Epithelial cell of prostate (primary cell): Measurements from ENCODE around the gene CPLANE2.
"Not testable (repeated sequence)": the region's sequence is repeated elsewhere in the genome, so short reads cannot be mapped to it uniquely, and the experiment has no call there.

Experiments used
- DNase-seq: peaks from one replicate; pipeline ENCODE4 v3.0.0-alpha.2; 2011; ENCODE audit warnings: low read depth, low spot score
- H3K27ac ChIP-seq: fragments of 450-650 bp; 2 replicates; pipeline ENCODE4 v1.5.1; 2017; ENCODE audit warnings: mild to moderate bottlenecking

Gene CPLANE2

DNA sequence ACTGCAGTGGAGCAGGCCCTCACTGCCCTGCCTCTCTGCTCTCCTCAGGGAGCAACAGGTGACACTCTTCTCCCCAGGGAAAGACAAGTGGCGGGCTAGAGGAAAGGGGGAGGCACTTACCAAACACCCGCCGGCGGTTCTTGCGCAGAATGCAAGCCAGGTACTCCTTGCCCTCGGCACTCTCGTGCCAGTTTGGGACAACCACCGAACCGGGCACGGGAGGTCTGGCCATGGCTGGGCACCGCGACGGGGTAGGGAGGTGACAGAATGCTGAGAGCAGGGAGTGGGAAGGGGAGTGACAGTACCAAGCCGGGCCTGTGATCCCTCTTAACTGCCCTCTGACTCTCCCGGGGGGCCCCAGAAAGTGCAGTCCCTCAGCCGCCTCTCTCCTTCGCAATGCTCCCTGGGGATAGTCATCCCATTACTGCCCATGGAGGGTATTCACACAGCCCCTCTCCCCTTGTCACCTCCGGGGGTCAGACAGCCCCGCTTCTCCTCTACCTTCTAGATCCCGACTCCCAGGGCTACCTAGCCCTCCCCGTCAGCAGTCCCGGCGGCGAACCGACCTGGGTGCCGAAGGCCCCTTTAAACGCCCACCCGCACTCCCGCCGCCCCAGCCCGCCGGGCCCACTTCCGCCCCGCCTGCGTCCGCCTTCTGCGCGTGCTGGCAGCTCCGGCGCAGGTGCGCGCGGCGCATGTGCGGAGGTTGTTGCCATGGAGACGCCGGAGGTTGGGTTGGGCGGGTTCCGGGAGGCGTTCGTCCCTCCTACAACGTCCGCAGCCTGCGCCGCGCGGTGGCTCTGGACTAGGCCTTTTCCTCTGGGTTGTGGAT lies at the start of gene CPLANE2:
Gene CPLANE2 (minus strand): TSS at position 673 of the 832 bp plus-strand sequence. CDS start 441 bp downstream, at position 232.
- H3K27ac ChIP-seq, result peak within 1 kb of the TSS; percentile 68
- no peak for DNase-seq

- DNase-seq, result no peak
Measured at GRCh38 chr1:16286122-16286521, 49.1 kb upstream of the CPLANE2 start.

GRCh38 chr1:16281765-16282164 lies 44.8 kb upstream of the CPLANE2 start:
- DNase-seq, result no peak
- no peak overlapping the region for H3K27ac ChIP-seq

More at GRCh38 chr1:16286122-16286521, 49.1 kb upstream of the CPLANE2 start:
- H3K27ac ChIP-seq, result no peak overlapping the region

GRCh38 chr1:16279186-16279585 lies 42.2 kb upstream of the CPLANE2 start:
- no peak overlapping the region for H3K27ac ChIP-seq
- no peak for DNase-seq

- no peak for DNase-seq
- H3K27ac ChIP-seq, result no peak overlapping the region
Measured at GRCh38 chr1:16276302-16277030, 39.5 kb upstream of the CPLANE2 start.

- DNase-seq, result no peak
Measured at GRCh38 chr1:16275591-16275990, 38.6 kb upstream of the CPLANE2 start.

GRCh38 chr1:16267690-16268180 lies 30.8 kb upstream of the CPLANE2 start:
- H3K27ac ChIP-seq, result no peak overlapping the region
- no peak for DNase-seq

More at GRCh38 chr1:16275591-16275990, 38.6 kb upstream of the CPLANE2 start:
- no peak overlapping the region for H3K27ac ChIP-seq

DNA sequence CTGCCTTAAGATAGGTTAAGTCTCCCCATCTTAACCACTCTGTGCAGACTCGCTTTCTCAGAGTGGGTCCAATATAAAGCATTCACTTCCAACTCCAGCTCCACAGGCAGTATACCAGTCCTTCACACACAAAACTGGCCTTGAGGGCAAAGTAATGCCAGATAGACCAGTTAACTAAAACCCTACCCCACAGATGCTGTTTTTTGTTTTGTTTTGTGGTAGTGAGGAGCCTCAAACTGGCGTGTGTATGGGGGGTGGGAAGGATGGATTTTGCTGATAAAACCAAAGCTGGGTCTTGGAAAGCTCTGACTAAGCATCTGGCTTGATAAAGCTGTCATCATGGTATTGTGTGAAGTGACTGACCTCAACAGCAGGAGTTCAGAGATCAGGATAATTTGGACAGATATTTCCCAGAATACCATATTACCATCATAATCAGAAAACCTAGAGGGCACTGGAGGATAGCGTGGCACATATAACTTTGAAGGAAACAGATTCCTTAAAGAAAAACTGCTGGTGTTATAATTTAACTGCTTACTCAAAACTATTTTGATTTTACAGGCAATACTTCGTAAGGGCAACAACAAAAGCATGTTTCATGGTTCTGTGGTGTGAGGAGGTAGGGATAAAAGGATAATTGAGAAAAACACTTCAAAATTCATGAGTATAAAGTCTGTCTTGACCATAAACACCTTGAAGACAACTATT lies 29.6 kb upstream of the CPLANE2 start:
- H3K27ac ChIP-seq, result no peak overlapping the region
- DNase-seq, result no peak

DNA sequence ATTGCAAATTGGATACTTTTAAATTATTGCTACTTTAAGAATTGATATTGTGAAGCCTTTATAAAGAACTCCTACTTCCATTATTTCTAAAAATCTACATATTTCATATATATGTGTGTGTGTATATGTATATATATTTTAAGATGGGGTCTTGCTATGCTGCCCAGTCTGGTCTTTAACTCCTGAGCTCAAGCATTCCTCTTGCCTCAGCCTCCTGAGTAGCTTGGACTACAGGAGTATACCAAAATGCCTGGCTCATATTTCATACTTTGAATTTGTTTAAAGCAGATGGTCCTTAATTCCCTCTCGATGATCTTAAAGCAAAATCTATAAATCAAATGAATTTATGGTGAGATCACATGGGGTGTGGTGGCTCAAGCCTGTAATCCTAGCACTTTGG lies 25.1 kb upstream of the CPLANE2 start:
- no peak for DNase-seq
- no peak overlapping the region for H3K27ac ChIP-seq

DNA sequence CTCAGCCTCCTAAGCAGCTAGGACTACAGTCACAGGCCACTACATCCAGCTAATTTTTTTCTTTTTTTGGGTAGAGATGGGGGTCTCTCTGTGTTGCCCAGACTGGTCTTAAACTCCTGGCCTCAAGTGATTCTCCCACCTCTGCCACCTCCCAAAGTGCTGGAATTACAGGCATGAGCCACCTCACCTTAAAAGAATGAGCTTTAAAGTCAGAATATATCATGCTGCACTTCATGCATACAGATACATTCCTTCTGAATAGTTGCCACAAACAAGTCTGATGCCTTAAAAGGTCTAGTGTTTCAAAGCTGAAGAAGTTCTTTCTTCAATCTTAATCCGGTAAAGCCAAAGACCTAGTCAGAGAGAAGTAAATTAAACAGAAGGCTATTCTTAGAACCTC lies 23.8 kb upstream of the CPLANE2 start:
- H3K27ac ChIP-seq, result peak overlapping the region; percentile 11
- DNase-seq, result no peak

DNA sequence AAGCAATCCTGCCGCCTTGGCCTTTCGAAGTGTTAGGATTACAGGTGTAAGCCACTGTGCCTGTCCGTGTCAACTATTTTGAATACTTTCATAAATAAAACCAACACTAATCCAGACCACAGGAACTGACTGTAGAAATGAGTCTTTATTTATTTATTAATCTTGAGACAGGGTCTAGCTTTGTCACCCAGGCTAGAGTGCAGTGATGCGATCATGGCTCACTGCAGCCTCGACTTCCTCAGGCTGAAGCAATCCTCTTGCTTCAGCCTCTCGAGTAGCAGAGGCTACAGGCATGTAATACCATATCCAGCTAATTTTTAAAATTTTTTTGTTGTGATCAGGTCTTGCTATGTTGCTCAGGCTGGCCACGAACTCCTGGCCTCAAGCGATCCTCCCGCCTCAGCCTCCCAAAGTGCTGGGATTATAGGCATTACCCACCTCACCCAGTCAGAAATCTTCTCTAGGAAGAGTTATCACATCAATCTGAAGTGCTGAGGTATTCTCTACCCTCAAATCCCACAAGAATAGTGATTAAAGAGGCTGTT lies 21.7 kb upstream of the CPLANE2 start:
- H3K27ac ChIP-seq, result peak overlapping the region; percentile 45
- DNase-seq, result no peak

GRCh38 chr1:16257968-16258367 lies 21.0 kb upstream of the CPLANE2 start:
- peak overlapping the region; percentile 45 for H3K27ac ChIP-seq
- DNase-seq, result no peak

- not testable (repeated sequence) for H3K27ac ChIP-seq, DNase-seq
Measured at GRCh38 chr1:16257556-16257955, 20.6 kb upstream of the CPLANE2 start.

DNA sequence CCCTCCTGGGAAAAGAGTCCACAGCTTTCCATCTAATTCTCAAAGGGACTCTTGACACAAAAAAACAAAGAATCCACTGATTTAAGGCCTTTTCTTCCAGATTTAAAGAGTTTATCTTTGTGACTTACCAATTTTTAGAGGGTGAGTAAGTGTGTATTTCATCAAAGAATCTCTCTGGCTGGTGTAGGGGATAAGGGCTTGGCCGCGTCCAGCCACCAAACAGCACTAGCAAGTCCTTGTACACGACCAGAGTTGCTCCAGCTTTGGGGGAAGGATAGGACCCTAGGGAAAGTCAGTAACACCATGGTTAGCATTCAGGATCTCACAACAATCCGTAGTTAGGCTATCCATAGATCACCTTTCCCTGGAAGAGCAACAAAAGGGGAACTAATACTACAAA lies 19.5 kb upstream of the CPLANE2 start:
- H3K27ac ChIP-seq, result no peak overlapping the region
- DNase-seq, result no peak

GRCh38 chr1:16254263-16254928 lies 17.4 kb upstream of the CPLANE2 start:
- no peak for DNase-seq

GRCh38 chr1:16253332-16253922 lies 16.4 kb upstream of the CPLANE2 start:
- DNase-seq, result no peak
- peak overlapping the region; percentile 42 for H3K27ac ChIP-seq

More at GRCh38 chr1:16254263-16254928, 17.4 kb upstream of the CPLANE2 start:
- H3K27ac ChIP-seq, result peak overlapping the region; percentile 42

- DNase-seq, result no peak
Measured at GRCh38 chr1:16252912-16253311, 15.9 kb upstream of the CPLANE2 start.

GRCh38 chr1:16251381-16251780 lies 14.4 kb upstream of the CPLANE2 start:
- no peak for DNase-seq
- no peak overlapping the region for H3K27ac ChIP-seq

More at GRCh38 chr1:16252912-16253311, 15.9 kb upstream of the CPLANE2 start:
- H3K27ac ChIP-seq, result peak overlapping the region; percentile 42

DNA sequence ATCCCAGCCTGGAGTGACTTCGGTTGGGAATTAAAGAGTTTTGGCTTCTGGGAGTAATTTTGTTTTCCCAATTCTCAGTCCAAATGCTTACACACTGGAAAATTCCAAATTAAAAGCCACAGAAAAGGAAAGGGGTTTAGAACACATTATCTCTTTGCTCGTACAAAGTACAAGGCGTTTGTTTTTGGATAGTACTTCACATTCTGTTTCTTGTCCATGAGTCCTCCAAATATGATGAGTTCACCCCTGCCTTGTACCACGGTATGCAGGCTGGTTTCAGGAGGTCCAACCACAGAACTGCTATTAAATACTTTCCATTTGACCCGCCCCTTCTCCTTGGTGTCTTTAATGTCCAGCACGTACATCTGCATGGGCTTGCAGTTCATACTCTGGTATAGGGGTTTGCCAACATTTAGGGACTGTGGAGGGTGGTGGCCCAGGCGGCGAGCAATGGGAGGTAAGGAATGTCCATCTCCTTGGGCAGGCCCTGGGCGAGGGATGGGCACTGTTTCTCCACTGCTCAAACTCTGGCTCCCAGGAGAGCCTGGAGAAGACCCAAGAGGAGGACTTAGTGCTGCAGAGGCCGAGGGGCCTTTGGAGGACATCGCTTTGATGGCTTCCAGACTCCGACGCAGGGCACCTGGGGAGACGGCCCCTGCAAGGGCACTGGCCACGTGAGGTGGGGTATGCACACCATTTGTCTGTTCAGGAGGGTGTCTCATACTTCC lies 13.7 kb upstream of the CPLANE2 start:
- no peak overlapping the region for H3K27ac ChIP-seq
- no peak for DNase-seq
